Stomach smooth muscle (tissue), 2 donors: ENCODE results near the gene FAM168A.
A peak's percentile ranks its signal among the peaks of the same experiment; 100 is the strongest.

Experiments
- H3K27ac ChIP-seq: one replicate; pipeline ENCODE4 v1.7.0; 2013; ENCODE audit warnings: mild to moderate bottlenecking, low read length, inconsistent platforms
- H3K27me3 ChIP-seq, 2 donors: one replicate each; pipeline ENCODE4 v1.7.0; 2013; ENCODE audit warnings: low read length in 2 of 2; ENCODE audit not compliant: insufficient read depth in 2 of 2, control insufficient read depth in 1 of 2
- H3K36me3 ChIP-seq, 2 donors: one replicate each; pipeline ENCODE4 v1.7.0; 2013; ENCODE audit warnings: low read length in 2 of 2; ENCODE audit not compliant: control insufficient read depth in 2 of 2, insufficient read depth in 2 of 2
- H3K4me1 ChIP-seq: one replicate; pipeline ENCODE4 v1.7.0; 2013; ENCODE audit warnings: low read length; ENCODE audit not compliant: control insufficient read depth, insufficient read depth
- H3K4me3 ChIP-seq, 2 donors: one replicate each; pipeline ENCODE4 v1.7.0; 2013; ENCODE audit warnings: low read length in 2 of 2
- H3K9ac ChIP-seq, 2 donors: one replicate each; pipeline ENCODE4 v1.7.0; 2013; ENCODE audit warnings: low read length in 2 of 2, mild to moderate bottlenecking in 1 of 2
- H3K9me3 ChIP-seq, 2 donors: one replicate each; pipeline ENCODE4 v1.7.0; 2013; ENCODE audit warnings: low read length in 2 of 2; ENCODE audit not compliant: control insufficient read depth in 2 of 2
- donor health status: healthy.
- donor health status: Pancreatic carcinoma.

FAM168A gene

DNA sequence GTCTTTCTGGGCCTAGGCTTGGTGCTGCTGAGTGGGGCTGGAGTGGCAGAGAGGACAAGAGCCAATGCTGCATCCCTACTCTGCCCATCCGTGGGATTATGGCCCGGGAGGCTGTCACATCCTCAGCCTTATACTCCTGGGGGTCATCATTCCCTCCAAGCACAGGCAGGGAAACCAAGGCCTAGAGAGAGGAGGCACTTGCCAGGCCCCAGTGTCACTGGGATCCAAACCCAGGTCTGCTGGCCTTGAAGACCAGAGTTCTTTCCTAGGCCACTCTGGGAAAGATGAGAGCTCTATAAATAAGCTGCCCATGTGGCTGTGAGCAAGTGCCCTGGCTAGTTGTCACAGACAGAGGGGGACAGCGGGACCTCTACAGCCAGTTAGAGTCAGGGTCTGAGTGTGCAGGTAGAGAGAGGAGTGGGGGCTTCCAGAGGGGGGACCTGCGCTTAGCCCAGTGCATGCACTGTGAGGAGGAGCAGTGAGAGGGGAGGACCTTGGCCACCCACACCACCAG, 217.0 kb downstream of the FAM168A start:
- Histone ChIP-seq H3K36me3 (no peaks in the 10 kb centered on the region), H3K4me1 (peaks cover 32% of the 10 kb centered on the region), H3K27ac (no peak overlapping the region), H3K9me3 (no peaks in the 10 kb centered on the region), H3K27me3 (no peaks in the 10 kb centered on the region), H3K9ac (no peak overlapping the region), H3K4me3 (no peak overlapping the region)

DNA sequence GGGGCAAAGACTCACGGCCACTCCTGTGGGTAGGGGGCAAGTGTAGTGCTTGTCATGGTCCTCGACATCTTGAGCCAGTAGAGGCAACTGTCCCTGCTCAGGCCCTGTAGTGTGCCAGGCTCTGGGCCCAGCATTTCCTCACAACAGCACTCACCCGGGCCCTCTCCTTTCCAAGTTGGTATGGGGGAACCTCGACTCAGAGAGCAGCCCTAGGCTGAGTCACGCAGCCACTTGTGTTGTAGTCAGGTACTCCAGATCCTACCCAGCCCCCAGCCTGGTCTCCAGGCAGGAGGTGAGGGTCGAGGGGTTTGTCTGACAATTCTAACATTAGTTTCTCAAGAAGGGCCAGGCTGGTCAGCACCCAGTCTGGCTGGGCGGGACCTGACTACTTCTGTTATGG, 217.6 kb downstream of the FAM168A start:
- no peak overlapping the region for H3K9ac ChIP-seq
- H3K36me3 ChIP-seq: no peaks in the 10 kb centered on the region
- H3K9me3 ChIP-seq: no peaks in the 10 kb centered on the region
- no peaks in the 10 kb centered on the region for H3K27me3 ChIP-seq
- peaks cover 31% of the 10 kb centered on the region for H3K4me1 ChIP-seq
- no peak overlapping the region for H3K4me3 ChIP-seq
- H3K27ac ChIP-seq: no peak overlapping the region

DNA sequence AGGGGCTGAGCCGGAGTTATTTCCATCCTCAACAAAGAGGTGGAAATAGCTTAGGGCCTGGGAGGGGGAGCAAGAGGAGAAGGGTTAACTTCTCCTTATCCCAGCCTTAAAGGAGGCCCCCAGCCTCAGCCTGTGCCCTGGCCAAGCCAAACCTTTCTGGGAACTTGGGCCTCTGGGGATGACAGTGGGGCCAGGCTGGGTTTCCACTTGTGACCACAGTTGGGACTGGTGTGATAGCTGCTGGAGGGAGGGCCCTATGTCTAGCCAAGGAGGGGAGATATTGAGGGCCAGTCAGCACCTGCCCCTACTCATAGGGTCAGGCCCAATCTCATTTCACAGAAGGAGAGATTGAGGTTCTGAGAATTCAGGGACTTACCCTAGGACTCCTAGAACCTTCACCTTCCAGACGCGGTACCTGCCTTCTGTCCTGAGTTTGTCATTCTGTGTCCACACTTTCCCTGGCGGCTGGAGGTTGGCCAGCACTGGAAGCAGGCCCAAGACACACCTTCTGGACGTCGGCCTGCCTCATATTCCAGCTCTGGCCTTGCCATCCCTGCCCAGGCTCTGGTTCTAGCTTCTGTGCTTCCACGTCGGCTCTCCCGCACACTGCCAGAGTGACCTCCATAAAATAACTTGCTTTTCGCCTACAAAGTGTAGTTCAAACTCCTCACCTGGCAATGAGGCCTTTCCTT, 218.6 kb downstream of the FAM168A start:
- Histone ChIP-seq H3K4me3 (no peak overlapping the region), H3K9ac (no peak overlapping the region), H3K27ac (no peak overlapping the region), H3K9me3 (no peaks in the 10 kb centered on the region), H3K27me3 (no peaks in the 10 kb centered on the region), H3K36me3 (no peaks in the 10 kb centered on the region), H3K4me1 (peaks cover 29% of the 10 kb centered on the region)

DNA sequence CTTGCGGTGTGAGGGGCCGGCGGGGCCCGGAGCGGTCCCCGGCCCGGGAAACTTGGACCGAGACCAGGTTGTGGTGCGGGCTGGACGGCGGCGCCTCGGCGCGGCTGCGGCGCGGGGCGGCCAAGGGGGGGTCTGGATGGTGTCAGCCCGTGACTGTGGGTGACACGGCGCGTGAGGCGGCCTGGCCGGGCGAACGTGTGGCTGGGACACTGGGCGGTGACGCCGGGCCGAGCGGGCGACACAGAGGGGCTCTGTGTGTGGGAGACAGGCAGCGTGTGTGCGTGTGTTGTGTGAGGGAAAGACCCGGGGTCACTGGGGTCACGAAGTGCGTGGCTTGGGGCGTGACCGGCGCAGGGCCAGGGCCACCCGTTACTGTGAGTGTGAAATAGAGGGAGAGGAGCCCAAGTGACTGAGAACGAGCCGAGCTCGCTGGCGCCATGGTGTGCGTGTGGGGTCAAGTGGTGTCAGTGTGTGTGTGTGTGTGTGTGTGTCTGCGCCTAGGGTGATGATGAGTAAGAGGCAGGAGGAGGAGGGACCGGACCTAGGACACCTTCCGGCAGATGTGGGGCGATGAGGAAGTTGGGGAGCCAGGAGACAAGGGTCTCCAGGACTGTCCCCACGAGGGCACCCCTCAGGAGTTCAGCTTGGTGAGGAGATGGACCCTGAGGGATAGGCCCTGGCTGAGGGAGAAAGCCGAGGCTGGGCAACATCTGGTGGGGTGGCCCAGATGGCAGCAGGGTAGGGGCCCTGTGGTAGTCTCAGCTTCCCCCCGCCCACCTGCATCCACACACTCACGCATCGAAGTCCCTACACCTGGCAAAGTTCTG, 220.9 kb downstream of the FAM168A start:
- Histone ChIP-seq H3K27me3 (no peaks in the 10 kb centered on the region), H3K9me3 (no peaks in the 10 kb centered on the region), H3K4me1 (peaks cover 29% of the 10 kb centered on the region), H3K9ac (peak overlapping the region; percentile 47 to 75), H3K36me3 (no peaks in the 10 kb centered on the region), H3K4me3 (peak overlapping the region; percentile 58 to 76), H3K27ac (peak overlapping the region; percentile 78)

DNA sequence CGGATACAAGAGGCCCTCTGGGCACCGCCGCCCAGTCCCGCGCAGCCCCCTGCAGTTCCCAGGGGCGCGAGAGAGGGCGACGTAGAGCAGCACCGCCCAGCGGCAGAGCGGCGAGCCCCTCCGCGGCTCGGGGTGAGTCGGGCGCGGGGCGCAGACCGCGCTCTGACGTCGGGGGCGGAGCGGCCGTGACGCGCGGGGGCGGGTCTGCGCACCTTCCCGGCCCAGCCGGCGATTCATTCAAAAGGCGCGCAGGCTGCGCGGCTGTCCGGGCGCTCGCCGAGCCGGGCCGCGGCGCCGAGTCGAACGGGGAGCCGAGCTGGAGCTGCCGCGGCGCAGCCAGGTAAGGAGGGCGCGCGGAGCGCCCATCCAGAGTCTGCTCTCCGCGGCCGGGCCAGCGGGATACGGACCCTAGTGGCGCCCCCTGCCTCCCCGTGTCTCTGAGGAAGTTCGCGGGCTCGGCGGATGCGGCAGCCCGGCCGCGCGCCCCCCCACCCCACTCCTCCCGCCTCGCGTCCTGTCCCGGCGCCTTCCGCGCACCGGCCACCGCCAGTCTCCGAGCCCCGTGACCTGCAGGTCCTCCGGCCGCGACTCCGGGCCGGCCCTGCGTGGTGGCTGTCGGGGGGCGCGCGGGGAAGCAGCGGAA, 221.6 kb downstream of the FAM168A start, which contains the start of gene RELT:
RELT (plus strand) TSS at position 240 of the 643 bp plus-strand sequence. CDS start 12,738 bp downstream, outside the sequence.
- Histone ChIP-seq H3K9me3 (no peaks in the 10 kb centered on the region), H3K27me3 (no peaks in the 10 kb centered on the region), H3K4me3 (peak within 1 kb of the TSS; percentile 58 to 76), H3K27ac (peak within 1 kb of the TSS; percentile 78), H3K9ac (peak within 1 kb of the TSS; percentile 66 to 75), H3K36me3 (no peaks in the 10 kb centered on the region), H3K4me1 (peaks cover 29% of the 10 kb centered on the region)

DNA sequence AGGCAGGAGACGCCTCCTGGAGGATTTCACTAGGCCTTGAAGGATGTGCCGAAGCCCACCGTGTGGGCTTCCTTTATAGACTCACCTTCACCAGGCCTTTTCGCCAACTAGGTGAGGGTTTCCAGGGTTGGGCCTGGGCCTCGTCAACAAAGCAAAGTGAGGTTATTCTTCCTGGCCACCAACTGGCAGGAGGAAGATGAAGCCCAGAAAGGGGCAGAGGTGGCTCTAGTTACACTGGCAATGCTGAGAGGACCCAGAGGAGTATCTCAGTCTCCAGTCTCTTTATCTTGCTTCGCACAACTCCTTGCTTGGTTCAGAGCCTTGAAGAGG, 222.1 kb downstream of the FAM168A start:
- H3K4me1 ChIP-seq: peaks cover 29% of the 10 kb centered on the region
- peak overlapping the region; percentile 56 to 66 for H3K9ac ChIP-seq
- H3K27me3 ChIP-seq: no peaks in the 10 kb centered on the region
- peak overlapping the region; percentile 78 for H3K27ac ChIP-seq
- H3K9me3 ChIP-seq: no peaks in the 10 kb centered on the region
- H3K36me3 ChIP-seq: no peaks in the 10 kb centered on the region
- peak overlapping the region; percentile 29 to 76 for H3K4me3 ChIP-seq

DNA sequence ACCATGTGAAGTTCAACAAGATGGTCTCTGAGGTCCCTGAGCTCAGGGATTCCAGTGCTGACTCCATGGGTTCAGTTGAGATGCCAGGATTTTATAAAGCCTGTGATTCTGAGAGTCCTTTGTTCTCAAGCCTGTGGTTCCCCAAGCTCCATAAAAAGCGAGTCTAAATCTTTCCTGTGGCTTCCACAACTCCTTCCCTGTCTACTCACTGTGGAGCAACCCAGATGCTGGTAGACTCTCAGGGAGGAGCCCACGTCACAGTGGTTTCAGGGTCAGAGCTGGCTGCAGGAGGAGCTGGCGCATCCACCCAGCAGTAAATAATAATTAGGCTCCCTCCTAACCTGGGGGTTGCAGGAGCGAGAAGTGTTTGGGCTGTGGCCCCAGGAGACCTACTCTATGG, 223.8 kb downstream of the FAM168A start:
- H3K9me3 ChIP-seq: no peaks in the 10 kb centered on the region
- no peaks in the 10 kb centered on the region for H3K27me3 ChIP-seq
- H3K4me3 ChIP-seq: no peak overlapping the region
- H3K9ac ChIP-seq: no peak overlapping the region
- peaks cover 24% of the 10 kb centered on the region for H3K4me1 ChIP-seq
- no peak overlapping the region for H3K27ac ChIP-seq
- no peaks in the 10 kb centered on the region for H3K36me3 ChIP-seq

DNA sequence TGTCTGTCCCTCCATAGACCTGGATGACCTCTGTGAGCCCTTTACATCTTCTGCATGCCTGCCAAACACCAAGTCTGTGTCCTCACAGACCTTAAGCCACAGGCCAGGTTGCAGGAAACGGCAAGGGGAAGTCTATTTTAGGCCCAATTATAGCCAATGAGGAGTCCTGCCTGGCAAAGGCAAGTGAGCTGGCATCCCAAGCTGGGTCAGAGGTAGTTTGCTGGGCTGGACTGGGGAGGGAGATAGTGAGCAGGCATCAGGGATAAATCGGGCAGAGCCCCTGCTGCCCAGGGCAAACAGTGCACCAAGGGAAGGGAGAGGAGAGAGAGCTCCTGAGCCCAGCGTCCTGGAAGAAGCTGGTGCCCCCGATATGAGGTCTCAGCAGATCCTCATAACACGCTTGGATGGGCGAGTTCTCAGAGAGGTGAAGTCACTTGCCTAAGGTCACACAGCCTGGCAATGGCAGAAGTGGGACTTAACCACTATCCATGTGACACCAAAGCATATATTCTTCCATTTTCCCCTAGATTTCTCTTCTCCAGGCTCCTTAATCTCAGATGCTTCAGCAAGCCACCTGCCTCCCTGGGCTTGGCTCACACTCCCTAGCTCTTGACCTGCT, 225.4 kb downstream of the FAM168A start:
- Histone ChIP-seq H3K27me3 (no peaks in the 10 kb centered on the region), H3K36me3 (peaks cover 2 to 9% of the 10 kb centered on the region in 2 donors), H3K4me1 (peaks cover 22% of the 10 kb centered on the region), H3K9me3 (no peaks in the 10 kb centered on the region), H3K4me3 (no peak overlapping the region), H3K27ac (peak overlapping the region; percentile 49), H3K9ac (peak overlapping the region in 1 of 2 donors; percentile 13)

DNA sequence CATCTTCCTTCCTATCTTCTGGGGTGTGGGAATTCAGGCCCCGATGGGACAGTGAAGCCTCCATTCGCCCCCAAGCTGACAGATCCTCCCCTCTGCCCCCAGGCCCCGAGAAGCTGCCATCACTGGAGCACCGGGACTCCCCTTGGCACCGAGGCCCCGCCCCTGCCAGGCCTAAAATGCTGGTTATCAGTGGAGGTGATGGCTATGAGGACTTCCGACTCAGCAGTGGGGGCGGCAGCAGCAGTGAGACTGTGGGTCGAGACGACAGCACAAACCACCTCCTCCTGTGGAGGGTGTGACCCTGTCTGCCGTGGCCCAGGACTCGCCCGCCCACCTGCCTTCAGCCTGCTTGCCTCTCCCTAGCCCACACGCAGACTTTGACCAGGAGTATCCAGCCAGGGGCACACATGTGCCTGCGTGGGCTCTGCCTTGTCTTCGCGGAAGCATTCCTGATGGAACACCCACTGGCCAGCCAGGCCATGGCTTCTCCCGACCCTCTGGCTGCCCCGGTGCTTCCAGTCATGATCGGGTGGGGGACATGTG, 230.4 kb downstream of the FAM168A start:
- no peaks in the 10 kb centered on the region for H3K9me3 ChIP-seq
- no peak overlapping the region for H3K9ac ChIP-seq
- no peaks in the 10 kb centered on the region for H3K27me3 ChIP-seq
- H3K27ac ChIP-seq: no peak overlapping the region
- H3K36me3 ChIP-seq: peaks cover 43 to 48% of the 10 kb centered on the region in 2 donors
- H3K4me3 ChIP-seq: no peak overlapping the region
- H3K4me1 ChIP-seq: peaks cover 5% of the 10 kb centered on the region

DNA sequence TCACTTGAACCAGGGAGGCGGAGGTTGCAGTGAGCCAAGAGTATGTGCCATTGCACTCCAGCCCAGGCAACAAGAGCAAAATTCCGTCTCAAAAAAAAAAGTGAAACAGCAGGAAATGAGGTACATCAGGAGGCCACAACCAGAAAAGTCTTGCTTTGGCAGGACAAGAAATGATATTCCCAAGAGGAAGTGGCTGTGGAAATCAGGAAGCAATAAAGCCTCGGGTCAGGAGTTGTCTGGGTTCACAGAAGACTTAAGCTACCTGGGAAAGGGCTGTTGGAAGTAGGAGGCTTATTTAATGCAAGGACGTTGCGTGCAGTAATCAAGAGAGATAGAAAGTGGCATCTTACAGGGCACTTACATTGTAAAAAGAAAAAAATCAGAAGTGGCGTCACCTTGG, 231.0 kb downstream of the FAM168A start:
- H3K9me3 ChIP-seq: no peaks in the 10 kb centered on the region
- H3K4me1 ChIP-seq: no peaks in the 10 kb centered on the region
- peaks cover 44 to 50% of the 10 kb centered on the region in 2 donors for H3K36me3 ChIP-seq
- H3K27ac ChIP-seq: no peak overlapping the region
- no peak overlapping the region for H3K9ac ChIP-seq
- H3K4me3 ChIP-seq: no peak overlapping the region
- H3K27me3 ChIP-seq: no peaks in the 10 kb centered on the region
